ENCODE data around the gene PCBP2.

The PCBP2 gene

DNA sequence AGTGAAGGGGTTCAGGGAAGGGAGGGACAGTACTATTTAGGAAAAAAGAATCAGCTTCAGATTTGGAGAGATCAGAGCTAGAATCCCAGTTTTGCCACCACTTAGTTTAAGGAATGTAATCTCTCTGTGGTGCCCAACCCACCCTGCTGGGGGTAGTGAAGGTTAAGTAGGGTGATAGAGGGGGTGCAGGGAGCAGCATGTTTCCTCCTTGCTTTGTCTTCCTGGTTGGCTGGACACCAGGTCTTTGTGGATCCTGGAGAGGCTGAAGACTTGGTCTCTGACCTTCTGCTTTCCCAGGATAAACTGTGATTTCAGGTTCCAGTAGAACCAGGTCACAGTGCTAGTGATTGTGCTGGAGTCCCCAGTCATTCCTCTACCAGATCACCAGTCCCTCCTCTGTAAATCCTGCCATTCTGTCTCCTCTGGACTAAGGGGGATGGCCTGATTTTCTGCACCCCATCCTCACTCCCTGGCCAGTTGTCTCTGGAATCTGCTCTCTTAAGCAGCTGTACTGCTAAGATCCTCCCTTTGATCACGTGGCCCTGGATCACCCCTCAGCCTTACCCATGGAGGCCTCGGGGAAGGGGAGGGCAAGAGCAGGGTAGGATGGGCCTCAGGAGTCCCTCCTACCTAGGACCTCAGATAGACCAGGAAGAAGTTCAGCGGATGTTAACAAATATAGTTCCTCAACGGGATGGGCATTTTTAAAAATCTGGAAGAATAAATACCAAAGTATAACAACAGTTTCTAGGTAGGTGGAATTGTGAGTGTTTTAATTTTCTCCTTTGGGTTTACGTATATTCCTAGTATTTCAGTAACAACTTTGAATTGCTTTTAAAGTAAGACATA is 44.2 kb downstream of the PCBP2 start:
- no peak for ATAC-seq

- ATAC-seq: no peak
Observed at GRCh38 chr12:53496752-53497032, 44.8 kb downstream of the PCBP2 start.

GRCh38 chr12:53497461-53497860 is 45.6 kb downstream of the PCBP2 start:
- no peak for ATAC-seq

DNA sequence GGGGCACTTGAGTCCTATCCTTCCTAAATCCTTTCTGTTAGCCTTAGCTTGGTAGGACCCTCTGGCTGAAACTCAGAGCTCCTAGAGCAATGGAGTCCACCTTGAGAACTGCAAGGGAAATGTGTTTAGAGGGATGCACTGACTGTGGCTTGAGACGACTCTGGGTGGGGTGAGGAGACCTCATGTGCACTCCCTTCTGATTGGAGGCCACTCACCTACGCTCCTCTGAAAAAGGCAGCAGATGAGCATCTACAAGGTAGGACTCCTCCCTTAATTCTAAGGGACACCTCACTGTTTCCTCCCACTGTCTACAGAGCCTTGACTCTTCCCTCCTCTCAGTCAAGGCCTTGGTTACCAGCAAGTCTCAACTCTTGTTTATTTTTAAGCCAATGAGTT is 46.3 kb downstream of the PCBP2 start:
- no peak for ATAC-seq

GRCh38 chr12:53499266-53500141 is 47.6 kb downstream of the PCBP2 start, which contains the start of gene MAP3K12:
Gene MAP3K12 (minus strand): TSS chr12:53499458. CDS start chr12:53487391, 12,067 bp downstream.
- ATAC-seq: no peak

DNA sequence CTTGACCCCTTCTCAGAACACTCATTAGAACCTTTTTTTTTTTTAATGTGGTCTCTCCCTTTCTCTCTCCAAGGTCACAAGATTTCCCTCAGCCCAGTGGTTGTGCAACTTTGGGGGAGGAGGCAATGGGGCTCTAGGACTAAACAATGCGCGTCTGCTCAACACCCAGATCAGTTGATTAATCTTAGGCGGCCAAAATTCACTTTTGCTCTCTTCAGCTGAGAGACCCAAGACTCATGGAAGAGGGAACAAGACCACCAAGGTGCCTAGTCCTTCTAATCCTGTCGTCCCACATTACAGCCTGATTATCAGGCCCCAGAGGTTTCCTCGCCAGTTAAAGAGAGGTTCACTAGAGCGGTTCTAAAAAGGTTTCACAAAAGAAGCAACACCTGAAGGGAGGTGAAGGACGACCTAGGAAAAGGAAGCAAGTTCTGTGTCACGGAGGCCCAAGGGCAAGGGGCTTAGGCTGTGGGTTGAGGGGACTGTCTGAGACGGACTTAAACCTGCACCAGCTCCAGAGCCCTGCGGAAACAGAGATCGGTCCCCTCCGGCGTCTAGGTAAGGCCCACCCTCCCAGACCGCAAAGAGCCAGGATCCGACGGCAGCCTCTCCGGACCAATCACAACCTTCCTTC is 48.4 kb downstream of the PCBP2 start:
- ATAC-seq: no peak

DNA sequence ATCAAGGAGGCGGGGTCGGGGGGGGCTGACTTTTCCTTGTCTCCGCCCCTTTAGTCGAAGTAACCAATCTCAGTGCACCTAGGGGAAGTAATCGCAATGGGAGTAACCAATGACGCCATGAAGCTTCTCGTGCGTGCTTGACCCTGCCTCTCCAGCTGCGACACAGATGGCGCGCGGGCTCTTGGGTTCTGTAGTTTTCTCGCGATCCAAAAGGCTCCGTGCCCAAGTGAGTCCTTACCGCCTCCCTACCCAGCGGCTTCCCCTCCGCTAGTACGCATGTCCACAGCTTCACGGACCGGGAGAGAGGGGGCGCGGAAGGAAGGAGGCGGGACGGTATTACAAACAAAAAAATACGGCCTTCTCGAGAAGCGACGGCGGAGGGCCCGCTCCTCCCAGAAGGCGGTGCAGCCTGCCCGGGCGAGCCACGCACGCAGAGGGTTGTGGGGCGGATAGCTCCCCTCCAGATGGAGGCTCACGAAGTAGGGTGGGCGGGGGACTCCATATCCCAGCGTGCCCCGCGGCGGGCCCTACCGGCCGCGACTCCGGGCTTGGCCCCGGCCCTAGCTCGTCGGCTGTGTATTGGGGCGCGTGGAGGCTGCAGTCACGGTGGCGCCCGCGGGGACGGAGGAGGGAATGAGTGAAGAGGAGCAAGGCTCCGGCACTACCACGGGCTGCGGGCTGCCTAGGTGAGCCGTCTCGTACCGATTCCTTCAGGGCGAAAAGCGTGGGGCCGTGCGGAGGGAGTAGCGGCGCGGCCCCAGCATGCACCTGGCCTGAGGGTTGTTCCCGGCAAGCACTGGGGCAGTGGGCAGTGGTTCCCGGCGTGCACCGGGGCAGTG is 49.1 kb downstream of the PCBP2 start, which contains the start of gene TARBP2:
TARBP2 (plus strand) TSS at position 508 of the 839 bp plus-strand sequence; CDS start at position 634, 126 bp downstream.
- peak; percentile 81 to 85 for ATAC-seq

DNA sequence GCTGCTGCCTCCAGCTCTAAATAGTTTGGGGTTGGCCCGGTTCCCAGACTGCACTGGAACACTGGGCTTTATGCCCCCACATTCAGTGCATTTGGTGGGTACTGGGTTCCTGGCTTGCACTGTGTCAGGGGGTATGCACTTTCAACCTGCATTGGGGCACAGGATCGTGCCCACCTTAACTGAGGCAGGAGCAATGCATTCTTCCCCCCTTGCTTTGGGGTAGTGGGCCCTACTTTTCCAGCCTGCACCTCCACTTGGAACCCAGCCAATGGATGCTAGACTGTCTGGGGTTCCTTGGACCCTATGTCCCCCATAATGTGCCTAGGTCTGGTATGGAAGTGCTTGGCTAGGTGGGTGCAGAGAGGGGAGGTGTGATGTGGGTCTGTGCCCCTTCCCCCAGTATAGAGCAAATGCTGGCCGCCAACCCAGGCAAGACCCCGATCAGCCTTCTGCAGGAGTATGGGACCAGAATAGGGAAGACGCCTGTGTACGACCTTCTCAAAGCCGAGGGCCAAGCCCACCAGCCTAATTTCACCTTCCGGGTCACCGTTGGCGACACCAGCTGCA is 49.8 kb downstream of the PCBP2 start:
- ATAC-seq: no peak

DNA sequence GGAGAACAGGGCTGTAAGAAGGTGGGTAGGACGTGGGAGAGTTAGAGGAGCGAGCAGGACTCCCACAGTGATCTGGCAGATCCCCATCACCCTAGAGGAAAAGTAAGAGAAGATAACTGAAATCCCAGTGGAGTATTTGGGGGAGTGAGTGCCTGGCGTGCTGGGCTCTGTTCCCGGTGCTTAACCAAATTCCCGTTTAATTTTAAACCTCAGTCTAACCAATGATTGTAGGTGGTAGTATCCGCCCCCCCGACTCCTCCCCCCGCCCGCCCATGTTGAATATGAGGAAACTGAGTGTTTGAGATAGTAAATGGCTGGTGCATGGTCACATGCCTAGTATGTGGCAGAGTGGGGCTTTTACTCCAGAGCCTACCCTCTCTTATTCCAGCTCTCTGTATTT is 50.4 kb downstream of the PCBP2 start:
- no peak for ATAC-seq

DNA sequence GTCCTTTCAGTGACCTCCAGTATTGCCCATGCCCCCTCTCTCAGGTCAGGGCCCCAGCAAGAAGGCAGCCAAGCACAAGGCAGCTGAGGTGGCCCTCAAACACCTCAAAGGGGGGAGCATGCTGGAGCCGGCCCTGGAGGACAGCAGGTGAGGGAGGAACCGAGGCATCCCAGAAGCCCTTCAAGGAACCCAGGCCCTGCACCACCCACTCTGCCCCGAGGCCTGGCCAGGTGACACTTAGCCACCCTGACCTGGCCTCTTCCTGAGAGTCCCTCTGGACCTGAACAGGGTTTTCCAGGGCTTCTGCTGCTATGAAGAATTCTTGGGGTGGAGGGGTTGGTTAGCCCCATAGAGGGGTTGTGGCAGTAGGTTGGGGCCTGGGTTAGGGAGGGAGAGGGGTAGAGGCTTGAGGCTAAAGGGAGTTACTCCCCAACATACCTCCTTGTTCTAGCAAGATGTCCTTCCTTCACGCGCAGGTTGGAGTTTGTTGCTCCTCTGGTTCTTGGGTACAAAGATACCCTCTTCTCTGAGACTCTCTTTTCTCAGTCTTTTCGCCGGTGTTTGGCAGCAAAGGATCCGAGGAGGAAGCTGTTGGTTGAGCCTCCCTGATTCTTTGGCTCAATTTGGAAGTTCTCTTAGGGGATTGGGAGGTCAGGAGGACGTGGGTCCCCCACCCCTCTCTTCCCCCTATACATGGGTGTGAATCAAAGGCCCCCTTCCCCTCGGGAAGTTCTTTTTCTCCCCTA is 51.3 kb downstream of the PCBP2 start:
- no peak for ATAC-seq

DNA sequence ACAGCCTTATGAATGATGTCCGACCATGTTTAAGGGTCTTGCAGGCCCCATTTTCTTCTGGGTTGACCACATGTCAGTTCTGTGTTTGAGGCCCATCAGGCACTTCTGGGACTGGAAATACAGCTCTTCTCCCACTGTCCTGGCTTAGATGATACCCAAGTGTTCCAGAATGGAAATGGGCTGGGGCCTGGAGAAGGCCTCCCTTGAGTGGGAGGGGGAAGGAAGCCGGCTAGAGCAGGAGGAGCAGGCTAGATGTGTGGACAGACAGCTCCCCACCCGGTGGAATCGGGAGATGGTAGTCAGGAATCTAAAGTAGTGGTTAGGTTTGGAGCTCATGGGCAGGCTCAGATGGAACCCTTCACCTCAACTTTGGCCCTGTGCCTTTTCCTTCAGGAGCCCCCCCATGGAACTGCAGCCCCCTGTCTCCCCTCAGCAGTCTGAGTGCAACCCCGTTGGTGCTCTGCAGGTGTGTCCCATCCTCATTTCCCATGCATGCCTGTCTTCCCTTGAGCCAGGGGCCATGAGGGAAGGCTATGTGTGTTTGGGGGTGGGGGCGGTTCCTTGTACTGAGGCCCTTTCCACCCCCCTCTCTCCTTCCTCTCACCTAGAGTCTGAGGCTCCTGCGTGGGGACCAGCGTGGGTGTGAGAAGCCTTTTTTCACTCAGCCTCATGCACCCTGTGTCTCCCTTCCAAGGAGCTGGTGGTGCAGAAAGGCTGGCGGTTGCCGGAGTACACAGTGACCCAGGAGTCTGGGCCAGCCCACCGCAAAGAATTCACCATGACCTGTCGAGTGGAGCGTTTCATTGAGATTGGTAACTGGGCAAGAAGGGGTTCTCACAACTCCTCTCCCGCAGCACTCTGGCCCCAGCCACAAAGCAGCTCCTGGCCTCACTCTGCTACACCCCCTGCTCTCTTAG is 52.4 kb downstream of the PCBP2 start:
- no peak for ATAC-seq

GRCh38 chr12:53505086-53505485 is 53.2 kb downstream of the PCBP2 start:
- no peak for ATAC-seq

- no peak for ATAC-seq
Observed at GRCh38 chr12:53505555-53506449, 53.9 kb downstream of the PCBP2 start.

- ATAC-seq: no peak
Observed at GRCh38 chr12:53506450-53506785, 54.5 kb downstream of the PCBP2 start.

DNA sequence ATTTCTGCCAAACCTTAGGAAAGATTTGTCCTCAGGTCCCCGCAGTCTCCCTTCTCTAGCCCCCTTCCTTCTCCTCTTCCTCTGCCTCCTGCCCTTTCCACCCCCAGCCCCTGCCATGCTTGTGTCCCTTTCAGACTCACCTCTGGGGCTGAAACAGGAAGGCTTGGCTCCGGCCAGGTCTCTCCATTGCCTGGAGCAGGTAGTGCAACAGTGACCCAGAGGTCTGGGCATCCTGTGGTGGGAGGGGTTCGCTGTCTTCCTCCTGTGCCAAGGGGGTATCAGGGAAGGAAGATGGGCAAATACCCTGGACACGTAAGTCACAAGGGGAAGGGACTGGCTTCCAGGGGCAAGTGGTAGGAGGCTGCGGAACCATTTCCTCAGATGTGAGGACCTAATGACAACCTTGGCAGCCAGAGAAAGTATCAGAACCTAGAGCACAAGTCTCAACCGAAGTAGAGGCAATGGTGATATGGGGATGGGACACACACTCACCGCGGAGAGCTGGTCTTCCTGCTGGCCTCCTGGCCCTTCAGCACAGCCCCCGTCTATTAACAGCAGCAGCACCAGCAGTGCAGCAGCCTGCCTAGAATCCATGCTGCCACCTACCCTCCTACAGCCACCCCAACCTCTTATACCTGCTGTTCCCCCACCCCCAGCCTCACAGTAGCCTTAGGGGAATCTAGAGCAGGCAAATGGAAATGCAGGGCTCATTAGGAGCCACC is 55.1 kb downstream of the PCBP2 start, which contains the start of gene NPFF:
NPFF (minus strand) TSS at position 604 of the 722 bp plus-strand sequence; CDS start at position 594, 10 bp downstream.
- ATAC-seq: no peak

DNA sequence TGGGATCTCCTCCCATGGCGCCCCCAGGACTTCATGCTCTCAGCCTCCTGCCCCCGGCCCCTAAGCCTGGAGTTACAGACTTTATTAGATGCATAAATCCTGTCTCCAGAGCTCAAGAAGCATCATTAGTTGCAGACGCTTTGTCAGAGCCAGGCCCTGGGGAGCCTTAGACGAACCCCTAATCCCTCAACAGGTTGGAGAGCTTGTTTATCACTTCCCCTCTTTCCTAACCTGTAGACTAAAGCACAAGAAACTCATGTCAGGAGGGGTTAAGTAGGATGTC is 55.6 kb downstream of the PCBP2 start:
- ATAC-seq: no peak

GRCh38 chr12:53508534-53509170 is 56.8 kb downstream of the PCBP2 start:
- peak; percentile 95 to 98 for ATAC-seq
